Measurements from ENCODE around the gene HMCN1. TPM values are rescaled to one million over a fixed set of nuclear protein-coding genes. Genes with fewer than 3 reads are reported as not detected.

Gene HMCN1
- total and polyA plus RNA-seq, 2 donors from 2014 or later = 0.97 to 2.7 TPM

DNA sequence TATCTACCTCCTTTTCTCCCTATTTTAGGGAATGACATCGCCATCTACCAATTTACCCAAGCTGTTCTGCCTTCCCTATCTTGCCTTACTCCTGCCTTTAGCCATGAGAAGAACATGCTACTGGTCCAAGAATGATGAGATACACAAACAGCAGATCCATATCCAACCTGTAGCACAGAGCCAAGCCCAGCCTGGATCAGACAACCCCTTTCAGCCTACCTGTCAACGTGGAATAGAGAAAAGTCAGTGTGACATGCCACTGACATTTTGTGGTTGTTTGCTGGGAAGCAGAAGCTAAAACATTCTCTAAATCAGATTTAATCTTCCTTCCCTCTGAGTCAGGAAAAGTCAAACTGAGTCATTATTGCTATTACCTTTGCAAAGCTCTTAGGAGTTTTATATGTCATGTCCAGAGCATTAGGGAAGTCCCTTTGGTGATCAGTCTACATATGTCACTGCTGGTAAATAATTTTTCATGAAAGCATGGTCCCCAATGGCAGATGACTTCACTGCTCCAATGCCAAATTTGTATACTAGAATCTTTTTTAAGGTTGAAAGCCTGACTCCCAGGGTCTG lies 497.8 kb downstream of the HMCN1 start:
- intact Hi-C loops (cut with DNase I) = no loop called here
- DNase-seq (no peak), FAIRE-seq (no peak)
- Histone ChIP-seq H3K4me3 (ENCODE audit: low read length in 3 of 3) (no peak overlapping the region), H3K27me3 (ENCODE audit: control insufficient read depth, insufficient read depth, low read length) (no peaks in the 10 kb centered on the region), H3K27ac (ENCODE audit: low read depth in 2 of 2, low read length in 2 of 2) (no peak overlapping the region), H3K9ac (ENCODE audit: low read length in 3 of 3) (no peak overlapping the region), H3K36me3 (ENCODE audit: control insufficient read depth in 2 of 3, insufficient read depth in 3 of 3, low read length in 3 of 3) (no peaks in the 10 kb centered on the region), H3K4me1 (ENCODE audit: control insufficient read depth in 2 of 3, insufficient read depth in 2 of 3, low read depth in 1 of 3, low read length in 3 of 3) (no peaks in the 10 kb centered on the region), H3K9me3 (ENCODE audit: control insufficient read depth in 2 of 3, insufficient read depth in 1 of 3, low read length in 3 of 3) (no peaks in the 10 kb centered on the region)
- TF ChIP-seq, protein P1, sequence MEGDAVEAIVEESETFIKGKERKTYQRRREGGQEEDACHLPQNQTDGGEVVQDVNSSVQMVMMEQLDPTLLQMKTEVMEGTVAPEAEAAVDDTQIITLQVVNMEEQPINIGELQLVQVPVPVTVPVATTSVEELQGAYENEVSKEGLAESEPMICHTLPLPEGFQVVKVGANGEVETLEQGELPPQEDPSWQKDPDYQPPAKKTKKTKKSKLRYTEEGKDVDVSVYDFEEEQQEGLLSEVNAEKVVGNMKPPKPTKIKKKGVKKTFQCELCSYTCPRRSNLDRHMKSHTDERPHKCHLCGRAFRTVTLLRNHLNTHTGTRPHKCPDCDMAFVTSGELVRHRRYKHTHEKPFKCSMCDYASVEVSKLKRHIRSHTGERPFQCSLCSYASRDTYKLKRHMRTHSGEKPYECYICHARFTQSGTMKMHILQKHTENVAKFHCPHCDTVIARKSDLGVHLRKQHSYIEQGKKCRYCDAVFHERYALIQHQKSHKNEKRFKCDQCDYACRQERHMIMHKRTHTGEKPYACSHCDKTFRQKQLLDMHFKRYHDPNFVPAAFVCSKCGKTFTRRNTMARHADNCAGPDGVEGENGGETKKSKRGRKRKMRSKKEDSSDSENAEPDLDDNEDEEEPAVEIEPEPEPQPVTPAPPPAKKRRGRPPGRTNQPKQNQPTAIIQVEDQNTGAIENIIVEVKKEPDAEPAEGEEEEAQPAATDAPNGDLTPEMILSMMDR (IDR thresholded peaks at IDR 0.05; ENCODE audit: borderline replicate concordance, extremely low read depth, insufficient read depth) = no peak

DNA sequence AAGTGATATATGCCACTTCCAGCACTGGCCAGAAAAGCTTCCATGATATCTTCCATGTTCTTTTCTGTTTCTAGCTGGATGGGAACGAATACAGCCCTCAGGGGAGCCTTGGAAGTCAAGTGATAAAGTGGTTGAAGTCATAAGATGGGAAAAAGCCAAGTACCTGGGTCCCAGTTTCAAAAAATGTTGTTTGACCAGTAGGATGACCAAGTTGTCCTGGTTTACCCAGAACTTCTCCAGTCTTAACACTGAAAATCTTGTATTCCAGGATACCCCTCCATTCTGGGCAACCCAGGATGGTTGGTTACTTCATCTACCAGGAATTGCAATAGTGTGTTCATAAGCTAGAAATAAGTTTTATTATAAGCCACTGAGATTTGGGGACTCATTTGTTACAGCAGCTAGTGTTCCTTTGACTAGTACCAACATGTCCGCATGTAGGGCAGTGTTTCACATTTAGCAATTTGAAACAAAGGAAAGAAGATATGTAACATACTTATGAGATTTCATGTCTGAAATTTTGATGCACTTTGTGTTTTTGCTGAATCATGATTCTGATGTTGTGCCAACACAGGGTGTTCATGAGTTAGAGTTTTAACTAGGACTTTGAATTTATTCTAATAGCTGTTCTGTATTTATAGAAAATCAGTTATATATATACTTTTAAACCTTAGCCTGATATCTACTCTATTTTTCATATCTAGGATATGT lies 500.9 kb downstream of the HMCN1 start:
- TF ChIP-seq, protein P1 (IDR thresholded peaks at IDR 0.05; ENCODE audit: borderline replicate concordance, extremely low read depth, insufficient read depth) = no peak
- intact Hi-C loops (cut with DNase I) = no loop called here
- H3K27me3 ChIP-seq (ENCODE audit: control insufficient read depth, insufficient read depth, low read length) = no peaks in the 10 kb centered on the region
- no peak overlapping the region for H3K4me3 ChIP-seq (ENCODE audit: low read length in 3 of 3)
- H3K27ac ChIP-seq (ENCODE audit: low read depth in 2 of 2, low read length in 2 of 2) = no peak overlapping the region
- no peaks in the 10 kb centered on the region for H3K4me1 ChIP-seq (ENCODE audit: control insufficient read depth in 2 of 3, insufficient read depth in 2 of 3, low read depth in 1 of 3, low read length in 3 of 3)
- no peak overlapping the region for H3K9ac ChIP-seq (ENCODE audit: low read length in 3 of 3)
- FAIRE-seq (no peak), DNase-seq (no peak)
- H3K36me3 ChIP-seq (ENCODE audit: control insufficient read depth in 2 of 3, insufficient read depth in 3 of 3, low read length in 3 of 3) = no peaks in the 10 kb centered on the region
- H3K9me3 ChIP-seq (ENCODE audit: control insufficient read depth in 2 of 3, insufficient read depth in 1 of 3, low read length in 3 of 3) = no peaks in the 10 kb centered on the region

DNA sequence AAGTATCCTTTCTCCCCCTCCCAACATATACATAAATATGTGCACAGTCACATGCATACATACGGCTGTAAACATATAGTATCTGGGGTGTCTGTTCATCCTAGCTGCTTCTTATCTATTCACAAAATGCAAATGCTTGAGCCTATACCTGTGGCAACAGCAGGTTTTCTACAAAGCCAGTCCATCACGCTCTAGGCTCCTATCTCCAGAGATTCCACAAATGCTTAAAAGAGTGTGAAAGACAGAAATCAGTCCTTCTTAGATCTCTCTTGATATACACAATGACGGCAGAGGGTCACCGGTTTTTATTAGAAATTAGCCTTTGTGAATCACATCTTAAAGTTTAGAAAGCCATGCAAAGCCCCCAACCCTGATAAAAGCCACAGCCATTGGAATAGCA lies 501.5 kb downstream of the HMCN1 start:
- Histone ChIP-seq H3K27me3 (ENCODE audit: control insufficient read depth, insufficient read depth, low read length) (no peaks in the 10 kb centered on the region), H3K4me3 (ENCODE audit: low read length in 3 of 3) (no peak overlapping the region), H3K36me3 (ENCODE audit: control insufficient read depth in 2 of 3, insufficient read depth in 3 of 3, low read length in 3 of 3) (no peaks in the 10 kb centered on the region), H3K9ac (ENCODE audit: low read length in 3 of 3) (no peak overlapping the region), H3K27ac (ENCODE audit: low read depth in 2 of 2, low read length in 2 of 2) (no peak overlapping the region), H3K9me3 (ENCODE audit: control insufficient read depth in 2 of 3, insufficient read depth in 1 of 3, low read length in 3 of 3) (no peaks in the 10 kb centered on the region), H3K4me1 (ENCODE audit: control insufficient read depth in 2 of 3, insufficient read depth in 2 of 3, low read depth in 1 of 3, low read length in 3 of 3) (no peaks in the 10 kb centered on the region)
- intact Hi-C loops (cut with DNase I) = no loop called here
- no peak for FAIRE-seq
- DNase-seq = no peak
- TF ChIP-seq, protein P1 (IDR thresholded peaks at IDR 0.05; ENCODE audit: borderline replicate concordance, extremely low read depth, insufficient read depth) = no peak

Measured in kidney (tissue), 14 donors.